Stimulated activated CD8-positive, alpha-beta memory T cell treated with anti-CD3 and anti-CD28 coated beads, Interleukin-15, amount 100 ng/mL, for 24 hours (primary cell): Measurements from ENCODE around the gene TOX4.

ENCODE experiments used
- DNase-seq: peaks from one replicate; pipeline ENCODE4 v3.0.0-alpha.2; 2020; ENCODE audit warnings: low read depth

The TOX4 gene

GRCh38 chr14:21503376-21503775 lies 26.4 kb downstream of the TOX4 start:
- DNase-seq, result no peak

GRCh38 chr14:21505012-21505553 lies 28.1 kb downstream of the TOX4 start:
- no peak for DNase-seq

DNA sequence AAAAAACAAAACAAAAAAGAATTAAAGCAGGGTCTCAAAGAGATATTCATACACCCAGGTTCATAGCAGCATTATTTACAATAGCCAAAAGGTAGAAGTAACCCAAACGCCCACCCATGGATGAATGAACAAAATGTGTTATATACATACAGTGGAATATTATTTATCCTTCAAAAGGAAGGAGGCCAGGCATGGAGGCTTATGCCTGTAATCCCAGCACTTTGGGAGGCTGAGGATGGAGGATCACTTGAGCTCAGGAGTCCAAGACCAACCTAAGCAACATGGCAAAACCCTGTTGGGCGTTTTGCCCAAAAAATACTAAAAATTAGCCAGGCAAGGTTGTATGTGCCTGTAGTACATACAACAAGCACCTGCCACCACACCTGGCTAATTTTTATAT lies 29.6 kb downstream of the TOX4 start:
- no peak for DNase-seq

DNA sequence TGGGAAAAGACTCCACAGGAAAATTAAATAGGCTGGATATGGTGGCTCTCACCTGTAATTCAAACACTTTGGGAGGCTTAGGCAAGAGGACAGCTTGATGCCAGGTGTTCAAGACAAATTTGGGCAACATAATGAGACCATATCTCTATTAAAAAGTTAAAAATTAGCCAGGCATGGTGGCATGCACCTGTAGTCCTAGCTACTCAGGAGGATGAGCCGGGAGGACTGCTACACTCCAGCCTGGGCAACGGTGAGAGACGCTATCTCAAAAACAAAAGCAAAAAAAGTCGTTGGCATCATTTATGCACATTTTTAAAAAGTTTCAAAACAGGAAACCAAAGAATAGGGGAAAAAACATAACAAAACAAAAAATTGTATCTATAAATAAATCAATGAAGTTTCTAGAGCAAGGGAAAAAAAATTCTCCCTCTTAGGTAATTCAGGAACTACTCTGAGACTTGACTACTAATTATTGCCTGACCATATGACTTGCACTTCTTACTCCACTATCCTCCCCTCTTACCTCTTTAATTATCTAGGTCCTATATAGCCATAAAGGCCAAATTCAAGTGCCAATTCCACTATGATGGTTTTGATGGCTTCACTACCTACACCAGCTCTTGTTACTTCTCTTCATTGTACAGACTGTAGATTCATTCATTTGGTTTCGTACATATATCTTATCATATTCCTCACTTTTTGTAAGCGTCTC lies 32.6 kb downstream of the TOX4 start:
- DNase-seq, result no peak

DNA sequence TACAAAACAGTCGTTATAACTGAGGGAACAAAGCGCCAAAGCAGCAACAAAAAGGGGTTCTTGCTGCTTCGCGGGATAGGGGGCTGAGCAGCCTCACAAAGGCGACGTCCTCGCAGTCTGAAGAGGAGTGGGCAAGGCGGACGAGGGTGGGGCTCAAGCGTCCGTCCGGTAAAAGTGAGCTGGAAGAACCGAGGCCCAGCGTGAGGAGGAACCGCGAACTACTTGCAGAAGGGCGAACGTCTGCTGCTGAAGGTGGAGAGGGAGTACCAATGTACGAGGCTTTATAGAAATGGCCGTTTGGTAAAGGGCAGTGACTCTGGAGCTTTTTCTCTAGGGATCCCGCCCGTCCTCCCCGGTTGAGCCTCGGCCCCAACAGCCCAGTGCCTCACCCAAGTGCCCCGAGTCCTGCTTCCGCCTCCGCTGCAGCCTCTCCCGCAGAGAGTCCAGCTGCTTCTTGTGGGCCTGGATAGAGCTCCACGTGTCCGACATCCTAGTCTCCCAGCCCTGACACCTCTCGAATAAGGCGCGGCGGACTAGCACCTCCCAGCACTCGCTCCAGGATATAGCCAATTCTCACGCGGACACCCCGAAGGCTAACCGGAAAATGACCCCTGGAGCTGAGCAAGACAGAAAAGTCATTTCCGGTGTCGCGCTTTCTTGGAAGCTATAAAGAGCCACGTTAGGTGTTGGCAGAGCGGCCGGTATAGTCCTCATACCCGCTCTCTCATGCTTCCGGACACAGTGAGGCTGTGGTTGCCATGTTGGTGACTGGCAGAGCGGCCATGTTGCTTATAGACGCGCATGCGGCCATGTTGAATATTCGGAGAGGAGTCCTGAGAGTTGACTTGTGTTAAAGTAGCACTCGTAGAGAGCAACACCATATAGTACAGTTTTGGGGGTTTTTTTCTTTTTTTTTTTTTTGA lies 34.0 kb downstream of the TOX4 start, which contains the start of gene METTL3:
METTL3 (minus strand) TSS at position 606 of the 923 bp plus-strand sequence; CDS start at position 489, 117 bp downstream.
- peak; percentile 65 for DNase-seq

GRCh38 chr14:21514341-21514740 lies 37.3 kb downstream of the TOX4 start:
- no peak for DNase-seq

- no peak for DNase-seq
These were observed 41.7 kb downstream of the TOX4 start for GRCh38 chr14:21518725-21519124.

GRCh38 chr14:21520767-21521166 lies 43.8 kb downstream of the TOX4 start:
- no peak for DNase-seq

DNA sequence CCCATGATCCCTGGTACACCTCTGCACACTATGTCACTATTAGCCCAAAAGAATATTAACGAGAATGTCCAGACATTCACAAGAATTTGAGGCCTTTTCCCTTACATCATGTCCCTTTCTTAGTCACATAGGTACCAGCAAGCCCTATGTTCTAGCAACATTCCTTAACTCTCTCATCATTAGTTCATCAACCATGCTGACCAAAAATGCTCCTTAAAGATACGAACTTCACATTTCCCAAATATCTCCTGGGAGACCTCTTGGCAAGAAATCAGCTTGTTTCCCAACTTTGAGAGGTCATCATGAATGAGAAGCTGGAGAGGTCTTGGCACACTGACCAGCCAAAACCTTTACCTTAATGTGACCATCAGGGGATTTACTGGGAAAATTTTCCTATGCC lies 44.5 kb downstream of the TOX4 start:
- DNase-seq, result no peak

GRCh38 chr14:21523203-21523602 lies 46.2 kb downstream of the TOX4 start:
- DNase-seq, result no peak

DNA sequence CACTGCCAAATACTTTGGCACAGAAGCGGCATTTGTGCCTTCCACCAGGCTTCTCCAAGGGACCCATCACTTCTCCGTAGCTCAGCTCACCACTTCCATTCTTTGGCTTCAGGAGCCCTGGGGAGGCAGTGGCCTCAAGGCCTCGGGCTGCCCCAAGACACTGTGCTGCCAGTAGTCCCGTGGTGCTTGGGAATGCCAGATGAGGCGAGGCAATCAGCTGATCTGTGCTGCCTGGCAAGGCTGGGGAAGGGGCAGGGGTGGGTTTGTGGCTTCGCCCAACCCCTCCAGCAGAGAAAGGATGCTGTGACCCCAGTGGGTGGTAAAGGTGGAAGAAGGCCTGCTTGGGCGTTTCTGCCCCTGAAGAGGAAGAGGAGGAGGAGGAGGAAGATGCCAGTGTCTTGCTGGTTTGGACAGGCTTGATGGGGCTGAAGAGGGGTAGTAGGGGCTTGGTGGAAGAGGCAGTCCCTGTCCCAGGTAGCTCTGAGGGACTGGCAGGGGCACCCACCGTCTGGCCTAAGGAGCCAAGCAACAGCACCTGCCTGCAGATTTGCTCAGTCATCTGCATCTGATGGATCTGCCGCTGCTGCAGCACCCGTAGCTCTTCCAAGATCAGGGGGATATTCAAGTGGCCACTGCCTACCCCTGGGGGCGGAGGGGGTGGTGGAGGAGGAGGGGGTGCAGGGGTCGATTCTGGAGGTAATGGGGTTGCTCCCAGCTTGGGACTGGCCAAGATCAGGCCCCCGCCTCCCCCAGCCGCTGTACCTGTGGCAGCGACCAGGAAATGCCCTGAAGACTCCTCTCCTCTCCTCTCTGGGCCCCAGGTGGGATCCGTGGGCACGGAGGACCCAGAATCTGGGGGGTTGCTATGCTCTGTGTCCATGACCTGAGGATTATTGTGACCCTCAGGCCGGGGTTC lies 47.8 kb downstream of the TOX4 start:
- no peak for DNase-seq

GRCh38 chr14:21525571-21525961 lies 48.6 kb downstream of the TOX4 start:
- DNase-seq, result no peak

GRCh38 chr14:21525962-21526671 lies 49.1 kb downstream of the TOX4 start, which contains the start of gene SALL2:
Gene SALL2 (minus strand): TSS chr14:21526346. CDS start chr14:21526127, 219 bp downstream.
- DNase-seq, result peak; percentile 31

GRCh38 chr14:21526672-21527317 lies 49.8 kb downstream of the TOX4 start:
- DNase-seq, result no peak

GRCh38 chr14:21527318-21527679 lies 50.3 kb downstream of the TOX4 start:
- no peak for DNase-seq

- DNase-seq, result no peak
These were observed 51.7 kb downstream of the TOX4 start for GRCh38 chr14:21528381-21529348.

DNA sequence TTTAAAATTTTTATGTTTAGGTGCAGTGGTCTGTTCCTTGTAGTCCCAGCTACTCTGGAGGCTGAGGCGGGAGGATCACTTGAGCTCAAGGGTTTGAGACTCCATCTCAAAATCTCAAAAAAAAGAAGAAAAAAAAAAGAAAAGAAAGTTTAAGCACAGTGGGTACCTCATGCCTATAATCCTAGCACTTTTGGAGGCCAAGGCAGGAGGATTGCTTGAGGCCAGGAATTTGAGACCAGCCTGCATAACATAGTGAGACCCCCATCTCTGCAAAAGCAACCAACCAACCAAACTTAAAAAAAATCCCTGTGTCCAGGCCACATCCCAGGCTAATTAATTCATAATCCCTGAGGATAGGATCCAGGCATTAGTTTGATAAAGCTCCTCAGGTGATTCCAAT lies 52.5 kb downstream of the TOX4 start:
- no peak for DNase-seq

GRCh38 chr14:21533294-21533693 lies 56.3 kb downstream of the TOX4 start:
- DNase-seq, result no peak

DNA sequence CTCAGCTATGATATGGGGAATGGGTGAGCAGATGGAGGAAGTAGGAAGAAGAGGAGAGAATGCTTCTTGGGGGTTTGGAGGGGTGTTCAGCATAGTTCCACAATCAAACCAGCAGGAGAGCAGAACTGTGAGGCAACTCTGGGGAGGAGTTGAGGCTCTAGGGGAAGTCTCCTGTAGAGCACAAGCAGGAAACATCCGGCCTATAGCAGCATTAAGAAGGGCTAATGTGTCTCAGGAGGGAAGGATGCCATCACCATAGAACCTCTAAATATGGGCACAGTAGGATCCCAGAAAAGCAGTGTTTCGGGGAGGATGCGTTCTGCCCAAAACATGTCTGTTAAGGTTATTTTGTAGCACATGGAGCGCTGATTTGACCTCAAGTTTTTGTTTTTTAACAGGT lies 57.6 kb downstream of the TOX4 start:
- no peak for DNase-seq
